ENCODE data around the gene ORC5. TPM values are rescaled to one million over a fixed set of nuclear protein-coding genes. Genes with fewer than 3 reads are reported as not detected.

The ORC5 gene
- total and polyA plus RNA-seq, 10 of the 15 experiments (the other 5 are each of a cell fraction or from before 2014, with no cell fraction given) = 14.8 to 58.6 (median 30.3) TPM

GRCh38 chr7:104153287-104153686, 54.5 kb downstream of the ORC5 start:
- 72% methylated on average over 4 of the region's 4 CpGs for WGBS (ENCODE audit: insufficient coverage, insufficient replicate concordance, low lambda C conversion rate, missing lambda C conversion rate)
- CTCF ChIA-PET = no interaction called here
- intact Hi-C loops (cut with micrococcal nuclease; ENCODE audit: unreplicated experiment) = no loop called here

More at GRCh38 chr7:104153287-104153686, 54.5 kb downstream of the ORC5 start:
- Histone ChIP-seq H2AFZ (ENCODE audit: control insufficient read depth, low read depth, low read length) (no peak overlapping the region), H3K4me3 (no peak overlapping the region), H3K79me2 (ENCODE audit: control insufficient read depth, insufficient read depth, low read length) (no peaks in the 10 kb centered on the region), H3K9ac (ENCODE audit: control insufficient read depth, insufficient read depth, low read length) (no peak overlapping the region), H3K27me3 (replicated peaks in 1 of 2; ENCODE audit: control insufficient read depth in 2 of 2, insufficient read depth in 2 of 2, low read length in 1 of 2) (no peaks in the 10 kb centered on the region), H3K4me1 (ENCODE audit: control insufficient read depth, insufficient read depth, low read length) (no peaks in the 10 kb centered on the region), H3K27ac (ENCODE audit: control insufficient read depth, insufficient read depth) (no peak overlapping the region), H3K4me2 (ENCODE audit: control insufficient read depth, insufficient read depth) (no peak overlapping the region), H3K36me3 (ENCODE audit: control insufficient read depth in 2 of 2, insufficient read depth in 2 of 2, low read length in 1 of 2) (no peaks in the 10 kb centered on the region; a peak in 1 of 4 replicates), H4K20me1 (ENCODE audit: control insufficient read depth, insufficient read depth) (no peaks in the 10 kb centered on the region), H3K9me3 (replicated peaks; ENCODE audit: control insufficient read depth, insufficient read depth, low read length) (no peaks in the 10 kb centered on the region)
- ChIA-PET RAD21 (ENCODE audit: unreplicated experiment) (no interaction called here), POLR2A (no interaction called here), SMC1A (ENCODE audit: uncharacterized antibody, unreplicated experiment) (no interaction called here)
- in situ Hi-C loops (cut with MboI) = loop anchor here (25.0 kb wide), 1 partner anchor 866 kb away; the partner anchor contains the start of gene PMPCB
- no peak for FAIRE-seq
- no peak for TF ChIP-seq CREB1 (IDR thresholded peaks at IDR 0.05; ENCODE audit: low read depth)
- TF ChIP-seq, protein P1, sequence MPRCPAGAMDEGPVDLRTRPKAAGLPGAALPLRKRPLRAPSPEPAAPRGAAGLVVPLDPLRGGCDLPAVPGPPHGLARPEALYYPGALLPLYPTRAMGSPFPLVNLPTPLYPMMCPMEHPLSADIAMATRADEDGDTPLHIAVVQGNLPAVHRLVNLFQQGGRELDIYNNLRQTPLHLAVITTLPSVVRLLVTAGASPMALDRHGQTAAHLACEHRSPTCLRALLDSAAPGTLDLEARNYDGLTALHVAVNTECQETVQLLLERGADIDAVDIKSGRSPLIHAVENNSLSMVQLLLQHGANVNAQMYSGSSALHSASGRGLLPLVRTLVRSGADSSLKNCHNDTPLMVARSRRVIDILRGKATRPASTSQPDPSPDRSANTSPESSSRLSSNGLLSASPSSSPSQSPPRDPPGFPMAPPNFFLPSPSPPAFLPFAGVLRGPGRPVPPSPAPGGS (IDR thresholded peaks at IDR 0.05; ENCODE audit: borderline replicate concordance, insufficient read depth, low read depth, low read length, poor library complexity, severe bottlenecking) = no peak
- no peak for TF ChIP-seq CBX5 (IDR thresholded peaks at IDR 0.05; ENCODE audit: low read depth)
- no peak for TF ChIP-seq BMI1 (IDR thresholded peaks at IDR 0.05; ENCODE audit: borderline replicate concordance)
- no peak for TF ChIP-seq TARDBP (IDR thresholded peaks at IDR 0.05; ENCODE audit: borderline replicate concordance)
- TF ChIP-seq ETV6 (conservative IDR thresholded peaks at IDR 0.05 in 1 of 2, IDR thresholded peaks at IDR 0.05 in 1 of 2; ENCODE audit: borderline replicate concordance in 1 of 2, low read depth in 1 of 2) = no peak
- TF ChIP-seq NFXL1 (IDR thresholded peaks at IDR 0.05; ENCODE audit: borderline replicate concordance) = no peak
- no peak for TF ChIP-seq MXI1 (IDR thresholded peaks at IDR 0.05; ENCODE audit: low read depth, low read length)
- no peak for TF ChIP-seq NR2C1 (IDR thresholded peaks at IDR 0.05)
- no peak for TF ChIP-seq ZNF687 (IDR thresholded peaks at IDR 0.05)
- no peak for TF ChIP-seq RUNX3 (IDR thresholded peaks at IDR 0.05; ENCODE audit: low read length)
- DNase-seq (ENCODE audit: low read depth, low spot score) = no peak
- no TSS peak for BruUV-seq (replicated peaks)
- no peak for ATAC-seq
